ENCODE data around the gene BMP2K. TPM values are rescaled to one million over a fixed set of nuclear protein-coding genes. Genes with fewer than 3 reads are reported as not detected.

Gene BMP2K
- polyA plus RNA-seq, 2 of the 4 experiments (the other 2 are of a cell fraction) = 9.9 to 19.7 TPM

DNA sequence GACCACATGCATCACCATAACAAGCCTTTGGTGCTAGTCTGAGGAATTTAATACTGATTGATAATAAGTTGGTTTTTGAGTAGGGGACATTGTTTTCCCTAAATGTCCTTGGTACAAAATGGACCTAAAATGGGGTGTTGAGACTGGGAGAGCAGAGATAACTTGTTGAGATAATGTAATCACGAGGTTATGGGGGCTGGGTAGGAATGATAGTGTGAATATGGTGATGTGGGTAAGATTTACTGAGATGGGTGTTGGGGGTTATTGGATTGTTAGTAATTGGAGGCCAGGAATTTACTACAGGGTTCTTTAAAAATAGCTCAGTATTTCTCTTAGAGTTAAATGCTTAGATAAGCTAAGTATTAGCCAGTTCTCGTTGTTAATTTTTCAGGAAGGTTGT, 3.9 kb downstream of the BMP2K start:
- no peak overlapping the region for H3K27ac ChIP-seq
- peaks cover 12% of the 10 kb centered on the region; the same call in 2 of the 3 replicates for H3K4me1 ChIP-seq
- no peak for TF ChIP-seq CBX2 (IDR thresholded peaks at IDR 0.05; ENCODE audit: borderline replicate concordance, low read depth)
- no peak for TF ChIP-seq HEYL (CRISPR knock-in tag; IDR thresholded peaks at IDR 0.05)
- no peak for TF ChIP-seq ZNF302 (CRISPR knock-in tag; IDR thresholded peaks at IDR 0.05)
- TF ChIP-seq CHD2 (IDR thresholded peaks at IDR 0.05; ENCODE audit: low read length, partially characterized antibody) = no peak
- no peak for TF ChIP-seq RAD21 (conservative IDR thresholded peaks at IDR 0.05 in 1 of 2, IDR thresholded peaks at IDR 0.05 in 1 of 2)
- no peak for TF ChIP-seq SREBF2 (IDR thresholded peaks at IDR 0.05)
- ATAC-seq (no peak), FAIRE-seq (no peak), DNase-seq (ENCODE audit: low read depth in 1 of 2, low spot score in 1 of 2) (no peak)
- 90% methylated on average over 2 of the region's 2 CpGs for WGBS (ENCODE audit: missing lambda C conversion rate)
- ChIA-PET POLR2A (no interaction called here), CTCF (interaction anchor here (1.7 kb wide), 1 partner anchor 135 kb away, joined by 4 read pairs; no protein-coding TSS in a partner anchor)
- no peaks in the 10 kb centered on the region for H3K9me3 ChIP-seq
- H3K4me2 ChIP-seq = no peak overlapping the region
- no peak overlapping the region for H3K4me3 ChIP-seq

DNA sequence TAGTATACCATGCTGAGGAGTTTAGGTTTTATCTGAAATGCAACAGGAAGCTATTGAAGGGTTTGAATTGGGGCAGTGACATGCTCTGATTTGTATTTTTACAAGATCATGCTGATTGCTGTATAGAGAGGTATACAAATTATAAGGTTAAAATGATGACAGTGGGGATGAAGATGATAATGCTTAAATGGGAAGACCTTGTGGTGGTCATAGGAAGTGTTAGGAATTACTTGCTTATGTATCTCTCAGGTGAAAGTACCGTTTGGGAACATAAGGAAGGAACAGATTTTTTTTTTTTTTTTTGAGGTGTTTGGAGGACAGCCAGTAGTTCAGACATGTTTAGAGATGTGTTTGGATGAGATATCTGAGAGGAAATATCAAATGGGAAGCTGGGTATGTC, 5.0 kb downstream of the BMP2K start:
- Histone ChIP-seq H3K4me3 (no peak overlapping the region), H3K4me2 (no peak overlapping the region), H3K9me3 (no peaks in the 10 kb centered on the region), H3K4me1 (peaks cover 12% of the 10 kb centered on the region; the same call in 2 of the 3 replicates), H3K27ac (no peak overlapping the region)
- FAIRE-seq (no peak), ATAC-seq (no peak), DNase-seq (ENCODE audit: low read depth in 1 of 2, low spot score in 1 of 2) (no peak)
- ChIA-PET CTCF (no interaction called here), POLR2A (interaction anchor here (0.7 kb wide), 1 partner anchor 178 kb away, joined by 3 read pairs; no protein-coding TSS in a partner anchor)
- TF ChIP-seq RCOR1 (IDR thresholded peaks at IDR 0.05; ENCODE audit: low read depth, low read length) (no peak), ZNF302 (CRISPR knock-in tag; IDR thresholded peaks at IDR 0.05) (no peak), MAZ (IDR thresholded peaks at IDR 0.05; ENCODE audit: borderline replicate concordance, low read depth, low read length) (no peak), HEYL (CRISPR knock-in tag; IDR thresholded peaks at IDR 0.05) (no peak), JUN (IDR thresholded peaks at IDR 0.05) (no peak), ZC3H11A (IDR thresholded peaks at IDR 0.05) (no peak)
- TF ChIP-seq, protein P1, sequence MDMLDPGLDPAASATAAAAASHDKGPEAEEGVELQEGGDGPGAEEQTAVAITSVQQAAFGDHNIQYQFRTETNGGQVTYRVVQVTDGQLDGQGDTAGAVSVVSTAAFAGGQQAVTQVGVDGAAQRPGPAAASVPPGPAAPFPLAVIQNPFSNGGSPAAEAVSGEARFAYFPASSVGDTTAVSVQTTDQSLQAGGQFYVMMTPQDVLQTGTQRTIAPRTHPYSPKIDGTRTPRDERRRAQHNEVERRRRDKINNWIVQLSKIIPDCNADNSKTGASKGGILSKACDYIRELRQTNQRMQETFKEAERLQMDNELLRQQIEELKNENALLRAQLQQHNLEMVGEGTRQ (IDR thresholded peaks at IDR 0.05) = no peak
- 61% methylated on average over 1 of the region's 1 CpG for WGBS (ENCODE audit: missing lambda C conversion rate)

DNA sequence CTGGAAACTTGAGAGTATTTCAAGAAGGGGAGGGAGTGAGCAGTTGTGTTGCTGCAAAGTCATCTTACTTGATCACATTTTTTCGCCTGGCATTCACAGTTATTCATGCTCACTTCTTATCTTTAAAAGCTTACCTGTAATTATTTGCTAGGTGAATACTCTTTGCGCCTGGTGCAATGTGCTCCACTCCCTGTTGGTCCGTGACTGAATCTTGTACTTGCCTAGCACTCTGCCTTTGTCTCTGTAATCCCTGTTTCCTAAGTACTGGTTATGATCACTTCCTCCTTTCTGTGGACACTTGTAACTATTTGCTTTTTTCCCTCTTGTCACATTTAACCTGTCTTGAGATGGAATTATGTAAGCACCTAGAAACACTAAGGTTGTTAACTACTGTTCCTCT, 5.8 kb downstream of the BMP2K start:
- Histone ChIP-seq H3K4me1 (peaks cover 12% of the 10 kb centered on the region; the same call in 2 of the 3 replicates), H3K27ac (no peak overlapping the region), H3K4me2 (no peak overlapping the region), H3K9me3 (no peaks in the 10 kb centered on the region), H3K4me3 (no peak overlapping the region)
- FAIRE-seq (no peak), DNase-seq (ENCODE audit: low read depth in 1 of 2, low spot score in 1 of 2) (no peak), ATAC-seq (no peak)
- TF ChIP-seq NR3C1 (IDR thresholded peaks at IDR 0.05) = no peak
- TF ChIP-seq RNF2 (IDR thresholded peaks at IDR 0.05; ENCODE audit: borderline replicate concordance, low read depth) = no peak
- TF ChIP-seq HDAC2 (IDR thresholded peaks at IDR 0.05) = no peak
- TF ChIP-seq EHMT2 (IDR thresholded peaks at IDR 0.05; ENCODE audit: low read depth) = no peak
- no peak for TF ChIP-seq MYC (IDR thresholded peaks at IDR 0.05; ENCODE audit: borderline replicate concordance, low read length)
- TF ChIP-seq CHD4 (IDR thresholded peaks at IDR 0.05; ENCODE audit: borderline replicate concordance) = no peak
- no peak for TF ChIP-seq EP300 (IDR thresholded peaks at IDR 0.05)
- TF ChIP-seq, protein P2, sequence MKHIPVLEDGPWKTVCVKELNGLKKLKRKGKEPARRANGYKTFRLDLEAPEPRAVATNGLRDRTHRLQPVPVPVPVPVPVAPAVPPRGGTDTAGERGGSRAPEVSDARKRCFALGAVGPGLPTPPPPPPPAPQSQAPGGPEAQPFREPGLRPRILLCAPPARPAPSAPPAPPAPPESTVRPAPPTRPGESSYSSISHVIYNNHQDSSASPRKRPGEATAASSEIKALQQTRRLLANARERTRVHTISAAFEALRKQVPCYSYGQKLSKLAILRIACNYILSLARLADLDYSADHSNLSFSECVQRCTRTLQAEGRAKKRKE (CRISPR knock-in tag; IDR thresholded peaks at IDR 0.05; ENCODE audit: low read depth) = no peak
- TF ChIP-seq HEYL (CRISPR knock-in tag; IDR thresholded peaks at IDR 0.05) = no peak
- TF ChIP-seq FOSB (CRISPR knock-in tag; IDR thresholded peaks at IDR 0.05) = no peak
- TF ChIP-seq, protein P3, sequence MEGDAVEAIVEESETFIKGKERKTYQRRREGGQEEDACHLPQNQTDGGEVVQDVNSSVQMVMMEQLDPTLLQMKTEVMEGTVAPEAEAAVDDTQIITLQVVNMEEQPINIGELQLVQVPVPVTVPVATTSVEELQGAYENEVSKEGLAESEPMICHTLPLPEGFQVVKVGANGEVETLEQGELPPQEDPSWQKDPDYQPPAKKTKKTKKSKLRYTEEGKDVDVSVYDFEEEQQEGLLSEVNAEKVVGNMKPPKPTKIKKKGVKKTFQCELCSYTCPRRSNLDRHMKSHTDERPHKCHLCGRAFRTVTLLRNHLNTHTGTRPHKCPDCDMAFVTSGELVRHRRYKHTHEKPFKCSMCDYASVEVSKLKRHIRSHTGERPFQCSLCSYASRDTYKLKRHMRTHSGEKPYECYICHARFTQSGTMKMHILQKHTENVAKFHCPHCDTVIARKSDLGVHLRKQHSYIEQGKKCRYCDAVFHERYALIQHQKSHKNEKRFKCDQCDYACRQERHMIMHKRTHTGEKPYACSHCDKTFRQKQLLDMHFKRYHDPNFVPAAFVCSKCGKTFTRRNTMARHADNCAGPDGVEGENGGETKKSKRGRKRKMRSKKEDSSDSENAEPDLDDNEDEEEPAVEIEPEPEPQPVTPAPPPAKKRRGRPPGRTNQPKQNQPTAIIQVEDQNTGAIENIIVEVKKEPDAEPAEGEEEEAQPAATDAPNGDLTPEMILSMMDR (IDR thresholded peaks at IDR 0.05) = no peak
- TF ChIP-seq, protein P4, sequence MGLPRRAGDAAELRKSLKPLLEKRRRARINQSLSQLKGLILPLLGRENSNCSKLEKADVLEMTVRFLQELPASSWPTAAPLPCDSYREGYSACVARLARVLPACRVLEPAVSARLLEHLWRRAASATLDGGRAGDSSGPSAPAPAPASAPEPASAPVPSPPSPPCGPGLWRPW (IDR thresholded peaks at IDR 0.05) = no peak
- no peak for TF ChIP-seq NPAS2 (CRISPR knock-in tag; IDR thresholded peaks at IDR 0.05; ENCODE audit: borderline replicate concordance)
- no peak for TF ChIP-seq SREBF2 (IDR thresholded peaks at IDR 0.05)
- no peak for TF ChIP-seq SMC3 (IDR thresholded peaks at IDR 0.05)
- TF ChIP-seq BHLHE40 (IDR thresholded peaks at IDR 0.05; ENCODE audit: low read depth, low read length) = no peak
- TF ChIP-seq TP53 (CRISPR knock-in tag; IDR thresholded peaks at IDR 0.05) = no peak
- no peak for TF ChIP-seq FOSL2 (IDR thresholded peaks at IDR 0.05)
- no peak for TF ChIP-seq FOSL2 (CRISPR knock-in tag; IDR thresholded peaks at IDR 0.05)
- TF ChIP-seq, protein P1 (IDR thresholded peaks at IDR 0.05) = no peak
- TF ChIP-seq, protein P5, sequence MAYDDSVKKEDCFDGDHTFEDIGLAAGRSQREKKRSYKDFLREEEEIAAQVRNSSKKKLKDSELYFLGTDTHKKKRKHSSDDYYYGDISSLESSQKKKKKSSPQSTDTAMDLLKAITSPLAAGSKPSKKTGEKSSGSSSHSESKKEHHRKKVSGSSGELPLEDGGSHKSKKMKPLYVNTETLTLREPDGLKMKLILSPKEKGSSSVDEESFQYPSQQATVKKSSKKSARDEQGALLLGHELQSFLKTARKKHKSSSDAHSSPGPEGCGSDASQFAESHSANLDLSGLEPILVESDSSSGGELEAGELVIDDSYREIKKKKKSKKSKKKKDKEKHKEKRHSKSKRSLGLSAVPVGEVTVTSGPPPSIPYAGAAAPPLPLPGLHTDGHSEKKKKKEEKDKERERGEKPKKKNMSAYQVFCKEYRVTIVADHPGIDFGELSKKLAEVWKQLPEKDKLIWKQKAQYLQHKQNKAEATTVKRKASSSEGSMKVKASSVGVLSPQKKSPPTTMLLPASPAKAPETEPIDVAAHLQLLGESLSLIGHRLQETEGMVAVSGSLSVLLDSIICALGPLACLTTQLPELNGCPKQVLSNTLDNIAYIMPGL (CRISPR knock-in tag; IDR thresholded peaks at IDR 0.05; ENCODE audit: borderline replicate concordance) = no peak
- ChIA-PET CTCF (no interaction called here), POLR2A (interaction anchor here (0.7 kb wide), 1 partner anchor 179 kb away, joined by 3 read pairs; no protein-coding TSS in a partner anchor)
- WGBS (ENCODE audit: missing lambda C conversion rate) = 91% methylated on average over 3 of the region's 3 CpGs

All from A549 (cell line).